Stimulated activated CD4-positive, alpha-beta T cell treated with anti-CD3 and anti-CD28 coated beads, TNF-alpha, amount 100 ng/mL, for 4 hours (primary cell): ENCODE results near the gene PCDHA8.
"Not testable (repeated sequence)": the region's sequence is repeated elsewhere in the genome, so short reads cannot be mapped to it uniquely, and the experiment has no call there.

Source experiments
- DNase-seq, 3 experiments: peaks; one replicate each; pipeline ENCODE4 v3.0.0-alpha.2; 2020; ENCODE audit warnings: low read depth in 3 of 3

PCDHA8 gene, protein sequence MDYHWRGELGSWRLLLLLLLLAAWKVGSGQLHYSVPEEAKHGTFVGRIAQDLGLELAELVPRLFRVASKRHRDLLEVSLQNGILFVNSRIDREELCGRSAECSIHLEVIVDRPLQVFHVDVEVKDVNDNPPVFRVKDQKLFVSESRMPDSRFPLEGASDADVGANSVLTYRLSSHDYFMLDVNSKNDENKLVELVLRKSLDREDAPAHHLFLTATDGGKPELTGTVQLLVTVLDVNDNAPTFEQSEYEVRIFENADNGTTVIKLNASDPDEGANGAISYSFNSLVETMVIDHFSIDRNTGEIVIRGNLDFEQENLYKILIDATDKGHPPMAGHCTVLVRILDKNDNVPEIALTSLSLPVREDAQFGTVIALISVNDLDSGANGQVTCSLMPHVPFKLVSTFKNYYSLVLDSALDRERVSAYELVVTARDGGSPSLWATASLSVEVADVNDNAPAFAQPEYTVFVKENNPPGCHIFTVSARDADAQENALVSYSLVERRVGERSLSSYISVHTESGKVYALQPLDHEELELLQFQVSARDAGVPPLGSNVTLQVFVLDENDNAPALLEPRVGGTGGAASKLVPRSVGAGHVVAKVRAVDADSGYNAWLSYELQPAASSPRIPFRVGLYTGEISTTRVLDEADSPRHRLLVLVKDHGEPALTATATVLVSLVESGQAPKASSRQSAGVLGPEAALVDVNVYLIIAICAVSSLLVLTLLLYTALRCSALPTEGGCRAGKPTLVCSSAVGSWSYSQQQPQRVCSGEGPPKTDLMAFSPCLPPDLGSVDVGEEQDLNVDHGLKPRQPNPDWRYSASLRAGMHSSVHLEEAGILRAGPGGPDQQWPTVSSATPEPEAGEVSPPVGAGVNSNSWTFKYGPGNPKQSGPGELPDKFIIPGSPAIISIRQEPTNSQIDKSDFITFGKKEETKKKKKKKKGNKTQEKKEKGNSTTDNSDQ

DNA sequence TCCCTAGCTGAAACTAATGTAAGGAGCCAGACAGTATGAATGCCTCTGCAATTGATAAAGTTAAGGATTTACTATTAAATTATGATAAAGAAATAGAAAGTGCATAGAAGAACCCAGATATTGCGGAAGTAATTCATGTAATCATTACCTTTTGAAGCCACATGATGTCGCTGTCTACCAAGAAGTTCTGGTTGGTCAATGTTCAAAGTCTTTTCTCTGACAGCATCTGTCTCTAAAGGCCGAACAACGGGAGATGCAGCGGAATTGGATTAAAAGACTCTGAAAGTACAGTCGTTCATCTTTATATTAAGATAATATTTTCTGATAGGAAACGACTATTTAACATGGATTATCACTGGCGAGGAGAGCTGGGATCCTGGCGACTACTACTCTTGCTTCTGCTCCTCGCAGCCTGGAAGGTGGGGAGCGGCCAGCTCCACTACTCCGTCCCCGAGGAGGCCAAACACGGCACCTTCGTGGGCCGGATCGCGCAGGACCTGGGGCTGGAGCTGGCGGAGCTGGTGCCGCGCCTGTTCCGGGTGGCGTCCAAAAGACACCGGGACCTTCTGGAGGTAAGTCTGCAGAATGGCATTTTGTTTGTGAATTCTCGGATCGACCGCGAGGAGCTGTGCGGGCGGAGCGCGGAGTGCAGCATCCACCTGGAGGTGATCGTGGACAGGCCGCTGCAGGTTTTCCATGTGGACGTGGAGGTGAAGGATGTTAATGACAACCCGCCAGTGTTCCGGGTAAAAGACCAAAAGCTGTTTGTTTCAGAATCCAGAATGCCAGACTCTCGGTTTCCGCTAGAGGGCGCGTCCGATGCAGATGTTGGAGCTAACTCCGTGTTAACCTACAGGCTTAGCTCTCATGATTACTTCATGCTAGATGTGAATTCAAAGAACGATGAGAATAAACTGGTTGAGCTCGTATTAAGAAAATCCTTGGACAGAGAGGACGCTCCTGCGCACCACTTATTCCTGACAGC lies at the start of gene PCDHA8:
Gene PCDHA8, plus strand, starts transcription at position 210 of the 985 bp plus-strand sequence. Its CDS starts 135 bp downstream, at position 345.
- DNase-seq: no peak

- no peak for DNase-seq
Measured at GRCh38 chr5:140794595-140795258, 46.3 kb upstream of the PCDHA8 start, which contains the start of gene PCDHA2. Gene PCDHA2 (plus strand): TSS chr5:140794852.

GRCh38 chr5:140795259-140795641 lies 45.7 kb upstream of the PCDHA8 start:
- DNase-seq: no peak

- not testable (repeated sequence) for DNase-seq
Measured at GRCh38 chr5:140796072-140796717, 44.8 kb upstream of the PCDHA8 start.

- DNase-seq: no peak
Measured at GRCh38 chr5:140796718-140797095, 44.3 kb upstream of the PCDHA8 start.

- no peak for DNase-seq
Measured at GRCh38 chr5:140800816-140801493, 40.0 kb upstream of the PCDHA8 start, which contains the start of gene PCDHA3. Gene PCDHA3 (plus strand): TSS chr5:140801057.

DNA sequence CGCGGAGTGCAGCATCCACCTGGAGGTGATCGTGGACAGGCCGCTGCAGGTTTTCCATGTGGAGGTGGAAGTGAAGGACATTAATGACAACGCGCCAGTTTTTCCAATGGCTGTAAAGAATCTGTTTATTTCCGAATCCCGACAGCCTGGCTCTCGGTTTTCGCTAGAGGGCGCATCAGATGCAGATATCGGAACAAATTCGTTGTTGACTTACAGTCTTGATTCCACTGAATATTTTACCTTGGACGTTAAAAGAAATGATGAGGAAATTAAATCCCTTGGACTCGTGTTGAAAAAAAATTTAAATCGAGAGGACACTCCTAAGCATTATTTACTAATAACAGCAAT lies 39.5 kb upstream of the PCDHA8 start:
- no peak for DNase-seq

DNA sequence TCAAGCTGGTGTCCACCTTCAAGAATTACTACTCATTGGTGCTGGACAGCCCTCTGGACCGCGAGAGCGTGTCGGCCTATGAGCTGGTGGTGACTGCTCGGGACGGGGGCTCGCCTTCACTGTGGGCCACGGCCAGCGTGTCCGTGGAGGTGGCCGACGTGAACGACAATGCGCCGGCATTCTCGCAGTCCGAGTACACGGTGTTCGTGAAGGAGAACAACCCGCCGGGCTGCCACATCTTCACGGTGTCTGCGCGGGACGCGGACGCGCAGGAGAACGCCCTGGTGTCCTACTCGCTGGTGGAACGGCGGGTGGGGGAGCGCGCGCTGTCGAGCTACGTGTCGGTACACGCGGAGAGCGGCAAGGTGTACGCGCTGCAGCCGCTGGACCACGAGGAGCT lies 38.6 kb upstream of the PCDHA8 start:
- DNase-seq: not testable (repeated sequence)

GRCh38 chr5:140802781-140803271 lies 38.2 kb upstream of the PCDHA8 start:
- no peak for DNase-seq

- no peak for DNase-seq
Measured at GRCh38 chr5:140806834-140807775, 33.9 kb upstream of the PCDHA8 start, which contains the start of gene PCDHA4. Gene PCDHA4 (plus strand): TSS chr5:140807068.

GRCh38 chr5:140808241-140808888 lies 32.6 kb upstream of the PCDHA8 start:
- not testable (repeated sequence) for DNase-seq

GRCh38 chr5:140808889-140809291 lies 32.1 kb upstream of the PCDHA8 start:
- no peak for DNase-seq

GRCh38 chr5:140821375-140822280 lies 19.4 kb upstream of the PCDHA8 start, which contains the start of gene PCDHA5:
Gene PCDHA5 (plus strand): TSS chr5:140821613.
- no peak for DNase-seq

- no peak for DNase-seq
Measured at GRCh38 chr5:140822281-140822629, 18.7 kb upstream of the PCDHA8 start.

DNA sequence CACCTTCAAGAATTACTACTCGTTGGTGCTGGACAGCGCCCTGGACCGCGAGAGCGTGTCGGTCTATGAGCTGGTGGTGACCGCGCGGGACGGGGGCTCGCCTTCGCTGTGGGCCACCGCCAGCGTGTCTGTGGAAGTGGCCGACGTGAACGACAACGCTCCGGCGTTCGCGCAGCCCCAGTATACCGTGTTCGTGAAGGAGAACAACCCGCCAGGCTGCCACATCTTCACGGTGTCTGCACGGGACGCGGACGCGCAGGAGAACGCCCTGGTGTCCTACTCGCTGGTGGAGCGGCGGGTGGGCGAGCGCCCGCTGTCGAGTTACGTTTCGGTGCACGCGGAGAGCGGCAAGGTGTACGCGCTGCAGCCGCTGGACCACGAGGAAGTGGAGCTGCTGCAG lies 18.0 kb upstream of the PCDHA8 start:
- DNase-seq: not testable (repeated sequence)

DNA sequence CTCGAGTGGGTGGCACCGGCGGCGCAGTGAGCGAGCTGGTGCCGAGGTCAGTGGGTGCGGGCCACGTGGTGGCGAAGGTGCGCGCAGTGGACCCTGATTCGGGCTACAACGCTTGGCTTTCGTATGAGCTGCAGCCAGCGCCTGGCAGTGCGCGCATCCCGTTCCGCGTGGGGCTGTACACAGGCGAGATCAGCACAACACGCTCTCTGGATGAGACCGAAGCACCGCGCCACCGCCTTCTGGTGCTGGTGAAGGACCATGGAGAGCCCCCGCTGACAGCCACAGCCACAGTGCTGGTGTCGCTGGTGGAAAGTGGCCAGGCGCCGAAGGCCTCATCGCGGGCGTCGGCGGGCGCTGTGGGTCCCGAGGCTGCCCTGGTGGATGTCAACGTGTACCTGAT lies 17.5 kb upstream of the PCDHA8 start:
- no peak for DNase-seq
